ENCODE data around the gene STRAP.
A peak's percentile ranks its signal among the peaks of the same experiment; 100 is the strongest.

STRAP gene

GRCh38 chr12:15928346-15928745, 46.2 kb downstream of the STRAP start:
- H3K23ac ChIP-seq (ENCODE audit: low read depth, low read length, poor library complexity) = no peak overlapping the region
- no peak overlapping the region for H2BK120ac ChIP-seq (ENCODE audit: low read depth, low read length)
- H2BK15ac ChIP-seq (ENCODE audit: low read length) = no peak overlapping the region
- H3K18ac ChIP-seq (ENCODE audit: low read length) = no peak overlapping the region
- H3K36me3 ChIP-seq (replicated peaks in 1 of 2; ENCODE audit: control insufficient read depth in 2 of 2, insufficient read depth in 2 of 2, low read length in 2 of 2) = no peaks in the 10 kb centered on the region
- H3K9me3 ChIP-seq (replicated peaks in 1 of 2; ENCODE audit: control insufficient read depth in 2 of 2, insufficient read depth in 1 of 2, low read depth in 1 of 2, low read length in 2 of 2) = no peaks in the 10 kb centered on the region
- H3K14ac ChIP-seq (ENCODE audit: low read length) = no peak overlapping the region
- H4K8ac ChIP-seq (ENCODE audit: low read depth, low read length) = no peak overlapping the region
- no peak overlapping the region for H3K4ac ChIP-seq (ENCODE audit: low read length)
- H2BK12ac ChIP-seq (ENCODE audit: low read length) = no peak overlapping the region
- no peak overlapping the region for H3K27ac ChIP-seq (replicated peaks; ENCODE audit: low read length)
- H2AK5ac ChIP-seq (ENCODE audit: low read depth, low read length) = no peak overlapping the region
- no CpG with 5 or more reads among the region's 2 CpGs for WGBS, 2 donors (ENCODE audit: extremely low coverage in 2 of 2, insufficient read length in 2 of 2, insufficient replicate concordance in 1 of 2)
- H2AFZ ChIP-seq (ENCODE audit: low read length) = peak overlapping the region; percentile 64
- H3K4me2 ChIP-seq (ENCODE audit: insufficient read depth, low read length, poor library complexity, severe bottlenecking) = no peak overlapping the region
- H4K91ac ChIP-seq (ENCODE audit: low read depth, low read length, poor library complexity) = no peak overlapping the region
- DNase-seq (ENCODE audit: low spot score) = no peak
- H3K4me3 ChIP-seq (ENCODE audit: low read length in 2 of 2) = no peak overlapping the region
- H3K4me1 ChIP-seq (ENCODE audit: control insufficient read depth in 2 of 2, insufficient read depth in 1 of 2, low read depth in 1 of 2, low read length in 2 of 2) = peaks cover 10 to 19% of the 10 kb centered on the region in 2 donors
- H2BK5ac ChIP-seq (ENCODE audit: low read length) = no peak overlapping the region
- H3K79me1 ChIP-seq (ENCODE audit: low read depth, low read length) = no peaks in the 10 kb centered on the region
- H3K27me3 ChIP-seq (ENCODE audit: control insufficient read depth in 3 of 3, insufficient read depth in 3 of 3, low read depth in 1 of 3, low read length in 3 of 3) = no peaks in the 10 kb centered on the region
- H3K9ac ChIP-seq (ENCODE audit: low read depth, low read length, poor library complexity) = no peak overlapping the region

GRCh38 chr12:15928870-15929571, 46.8 kb downstream of the STRAP start:
- Histone ChIP-seq H2BK15ac (ENCODE audit: low read length) (no peak overlapping the region), H4K8ac (ENCODE audit: low read depth, low read length) (no peak overlapping the region), H3K4ac (ENCODE audit: low read length) (no peak overlapping the region), H3K36me3 (replicated peaks in 1 of 2; ENCODE audit: control insufficient read depth in 2 of 2, insufficient read depth in 2 of 2, low read length in 2 of 2) (no peaks in the 10 kb centered on the region), H3K9me3 (replicated peaks in 1 of 2; ENCODE audit: control insufficient read depth in 2 of 2, insufficient read depth in 1 of 2, low read depth in 1 of 2, low read length in 2 of 2) (no peaks in the 10 kb centered on the region), H2AFZ (ENCODE audit: low read length) (peak overlapping the region; percentile 64), H2AK5ac (ENCODE audit: low read depth, low read length) (no peak overlapping the region), H2BK5ac (ENCODE audit: low read length) (no peak overlapping the region), H3K23ac (ENCODE audit: low read depth, low read length, poor library complexity) (no peak overlapping the region), H3K9ac (ENCODE audit: low read depth, low read length, poor library complexity) (no peak overlapping the region), H3K14ac (ENCODE audit: low read length) (no peak overlapping the region), H3K18ac (ENCODE audit: low read length) (no peak overlapping the region), H2BK120ac (ENCODE audit: low read depth, low read length) (no peak overlapping the region), H3K27ac (replicated peaks; ENCODE audit: low read length) (peak overlapping the region; percentile 26), H3K4me2 (ENCODE audit: insufficient read depth, low read length, poor library complexity, severe bottlenecking) (no peak overlapping the region), H3K27me3 (ENCODE audit: control insufficient read depth in 3 of 3, insufficient read depth in 3 of 3, low read depth in 1 of 3, low read length in 3 of 3) (no peaks in the 10 kb centered on the region), H3K4me1 (ENCODE audit: control insufficient read depth in 2 of 2, insufficient read depth in 1 of 2, low read depth in 1 of 2, low read length in 2 of 2) (peaks cover 10 to 19% of the 10 kb centered on the region in 2 donors), H3K4me3 (ENCODE audit: low read length in 2 of 2) (no peak overlapping the region), H3K79me1 (ENCODE audit: low read depth, low read length) (no peaks in the 10 kb centered on the region), H4K91ac (ENCODE audit: low read depth, low read length, poor library complexity) (no peak overlapping the region), H2BK12ac (ENCODE audit: low read length) (no peak overlapping the region)
- DNase-seq (ENCODE audit: low spot score) = no peak
- WGBS, 2 donors (ENCODE audit: extremely low coverage in 2 of 2, insufficient read length in 2 of 2, insufficient replicate concordance in 1 of 2) = no CpG with 5 or more reads among the region's 10 CpGs

- no peak overlapping the region for H3K23ac ChIP-seq (ENCODE audit: low read depth, low read length, poor library complexity)
- no peak overlapping the region for H3K14ac ChIP-seq (ENCODE audit: low read length)
- no CpG with 5 or more reads among the region's 3 CpGs for WGBS, 2 donors (ENCODE audit: extremely low coverage in 2 of 2, insufficient read length in 2 of 2, insufficient replicate concordance in 1 of 2)
- no peak overlapping the region for H3K27ac ChIP-seq (replicated peaks; ENCODE audit: low read length)
- peaks cover 10 to 19% of the 10 kb centered on the region in 2 donors for H3K4me1 ChIP-seq (ENCODE audit: control insufficient read depth in 2 of 2, insufficient read depth in 1 of 2, low read depth in 1 of 2, low read length in 2 of 2)
- no peaks in the 10 kb centered on the region for H3K27me3 ChIP-seq (ENCODE audit: control insufficient read depth in 3 of 3, insufficient read depth in 3 of 3, low read depth in 1 of 3, low read length in 3 of 3)
- H2AFZ ChIP-seq (ENCODE audit: low read length) = no peak overlapping the region
- H4K91ac ChIP-seq (ENCODE audit: low read depth, low read length, poor library complexity) = no peak overlapping the region
- no peak overlapping the region for H3K18ac ChIP-seq (ENCODE audit: low read length)
- H2AK5ac ChIP-seq (ENCODE audit: low read depth, low read length) = no peak overlapping the region
- no peak overlapping the region for H2BK120ac ChIP-seq (ENCODE audit: low read depth, low read length)
- no peak overlapping the region for H3K9ac ChIP-seq (ENCODE audit: low read depth, low read length, poor library complexity)
- H2BK15ac ChIP-seq (ENCODE audit: low read length) = no peak overlapping the region
- H2BK5ac ChIP-seq (ENCODE audit: low read length) = no peak overlapping the region
- no peaks in the 10 kb centered on the region for H3K79me1 ChIP-seq (ENCODE audit: low read depth, low read length)
- no peak overlapping the region for H3K4me3 ChIP-seq (ENCODE audit: low read length in 2 of 2)
- DNase-seq (ENCODE audit: low spot score) = no peak
- no peak overlapping the region for H3K4ac ChIP-seq (ENCODE audit: low read length)
- no peaks in the 10 kb centered on the region for H3K36me3 ChIP-seq (replicated peaks in 1 of 2; ENCODE audit: control insufficient read depth in 2 of 2, insufficient read depth in 2 of 2, low read length in 2 of 2)
- H3K4me2 ChIP-seq (ENCODE audit: insufficient read depth, low read length, poor library complexity, severe bottlenecking) = no peak overlapping the region
- H2BK12ac ChIP-seq (ENCODE audit: low read length) = no peak overlapping the region
- no peaks in the 10 kb centered on the region for H3K9me3 ChIP-seq (replicated peaks in 1 of 2; ENCODE audit: control insufficient read depth in 2 of 2, insufficient read depth in 1 of 2, low read depth in 1 of 2, low read length in 2 of 2)
- H4K8ac ChIP-seq (ENCODE audit: low read depth, low read length) = no peak overlapping the region
Measured at GRCh38 chr12:15931590-15932053, 49.4 kb downstream of the STRAP start.

GRCh38 chr12:15932327-15932726, 50.1 kb downstream of the STRAP start:
- no peak overlapping the region for H2AK5ac ChIP-seq (ENCODE audit: low read depth, low read length)
- no peak overlapping the region for H2BK5ac ChIP-seq (ENCODE audit: low read length)
- no peak overlapping the region for H2BK15ac ChIP-seq (ENCODE audit: low read length)
- no peak overlapping the region for H3K18ac ChIP-seq (ENCODE audit: low read length)
- WGBS, 2 donors (ENCODE audit: extremely low coverage in 2 of 2, insufficient read length in 2 of 2, insufficient replicate concordance in 1 of 2) = no CpG with 5 or more reads among the region's 1 CpG
- no peak for DNase-seq (ENCODE audit: low spot score)
- H3K14ac ChIP-seq (ENCODE audit: low read length) = no peak overlapping the region
- no peaks in the 10 kb centered on the region for H3K9me3 ChIP-seq (replicated peaks in 1 of 2; ENCODE audit: control insufficient read depth in 2 of 2, insufficient read depth in 1 of 2, low read depth in 1 of 2, low read length in 2 of 2)
- H3K4me3 ChIP-seq (ENCODE audit: low read length in 2 of 2) = no peak overlapping the region
- H3K9ac ChIP-seq (ENCODE audit: low read depth, low read length, poor library complexity) = no peak overlapping the region
- H3K4me1 ChIP-seq (ENCODE audit: control insufficient read depth in 2 of 2, insufficient read depth in 1 of 2, low read depth in 1 of 2, low read length in 2 of 2) = peaks cover 10 to 19% of the 10 kb centered on the region in 2 donors
- H2BK12ac ChIP-seq (ENCODE audit: low read length) = no peak overlapping the region
- H3K4ac ChIP-seq (ENCODE audit: low read length) = no peak overlapping the region
- H3K4me2 ChIP-seq (ENCODE audit: insufficient read depth, low read length, poor library complexity, severe bottlenecking) = no peak overlapping the region
- H2AFZ ChIP-seq (ENCODE audit: low read length) = no peak overlapping the region
- no peaks in the 10 kb centered on the region for H3K79me1 ChIP-seq (ENCODE audit: low read depth, low read length)
- no peak overlapping the region for H3K27ac ChIP-seq (replicated peaks; ENCODE audit: low read length)
- H2BK120ac ChIP-seq (ENCODE audit: low read depth, low read length) = no peak overlapping the region
- no peak overlapping the region for H4K8ac ChIP-seq (ENCODE audit: low read depth, low read length)
- no peaks in the 10 kb centered on the region for H3K36me3 ChIP-seq (replicated peaks in 1 of 2; ENCODE audit: control insufficient read depth in 2 of 2, insufficient read depth in 2 of 2, low read length in 2 of 2)
- H3K23ac ChIP-seq (ENCODE audit: low read depth, low read length, poor library complexity) = no peak overlapping the region
- no peak overlapping the region for H4K91ac ChIP-seq (ENCODE audit: low read depth, low read length, poor library complexity)
- H3K27me3 ChIP-seq (ENCODE audit: control insufficient read depth in 3 of 3, insufficient read depth in 3 of 3, low read depth in 1 of 3, low read length in 3 of 3) = no peaks in the 10 kb centered on the region

All from neuronal stem cell (in vitro differentiated cells).